PC-3 (cell line): ENCODE measurements around the gene SUZ12.

ENCODE experiments used
- CTCF ChIP-seq: fragments of 300-600 bp; sonication (generic); conservative IDR thresholded peaks from 2 replicates; pipeline ENCODE4 v1.5.1; 2017; ENCODE audit warnings: antibody characterized with exemption, low read depth, mild to moderate bottlenecking, low read length
- EZH2phosphoT487 ChIP-seq: fragments of 300-600 bp; sonication (generic); IDR thresholded peaks from 2 replicates; pipeline ENCODE4 v1.6.1; 2018; ENCODE audit warnings: mild to moderate bottlenecking, antibody characterized with exemption, low read length, borderline replicate concordance

DNA sequence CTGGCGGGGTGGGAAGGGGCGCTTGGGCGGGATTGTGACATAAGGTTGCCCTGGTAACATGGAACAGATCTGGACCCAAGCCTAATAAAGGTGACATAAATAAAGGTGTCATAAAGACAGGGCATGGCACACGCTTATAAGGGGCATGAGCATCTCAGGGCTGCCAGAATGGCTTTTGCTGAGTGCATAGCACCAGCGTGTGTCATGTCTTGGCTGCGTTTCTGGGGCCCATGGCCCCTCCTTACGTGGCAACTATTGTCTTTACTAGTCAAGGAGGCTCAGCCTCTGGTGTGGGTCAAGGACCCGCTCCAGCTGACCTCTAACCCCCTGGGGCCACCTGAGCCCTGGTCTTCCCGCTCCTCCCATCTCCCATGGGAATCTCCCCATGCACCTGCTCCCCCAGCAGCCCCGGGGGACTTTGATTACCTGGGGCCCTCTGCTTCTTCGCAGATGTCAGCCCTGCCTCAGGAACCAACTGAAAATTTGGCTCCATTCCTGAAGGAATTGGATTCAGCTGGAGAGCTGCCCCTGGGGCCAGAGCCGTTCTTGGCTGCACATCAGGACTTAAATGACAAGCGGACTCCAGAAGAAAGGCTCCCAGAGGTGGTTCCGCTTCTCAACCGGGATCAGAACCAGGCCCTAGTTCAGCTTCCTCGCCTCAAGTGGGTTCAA, 84.3 kb downstream of the SUZ12 start:
- TF ChIP-seq EZH2phosphoT487 (no peak), CTCF (no peak)
